Measurements from ENCODE around the gene DCP1A.

DNA sequence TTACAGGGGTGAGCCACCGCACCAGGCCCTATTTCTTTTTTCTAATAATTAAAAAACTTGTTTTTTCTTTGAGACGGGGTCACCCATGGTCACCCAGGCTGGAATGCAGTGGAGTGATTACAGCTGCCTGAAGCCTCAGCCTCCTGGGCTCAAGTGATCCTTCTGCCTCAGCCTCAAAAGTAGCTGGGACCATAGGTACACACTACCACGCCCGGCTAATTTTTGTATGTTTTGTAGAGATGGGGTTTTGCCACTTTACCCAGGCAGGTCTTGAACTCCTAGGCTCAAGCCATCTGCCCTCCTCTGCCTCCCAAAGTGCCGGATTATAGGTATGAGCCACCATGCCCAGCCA, 90.7 kb downstream of the DCP1A start:
- TF ChIP-seq, protein P1, sequence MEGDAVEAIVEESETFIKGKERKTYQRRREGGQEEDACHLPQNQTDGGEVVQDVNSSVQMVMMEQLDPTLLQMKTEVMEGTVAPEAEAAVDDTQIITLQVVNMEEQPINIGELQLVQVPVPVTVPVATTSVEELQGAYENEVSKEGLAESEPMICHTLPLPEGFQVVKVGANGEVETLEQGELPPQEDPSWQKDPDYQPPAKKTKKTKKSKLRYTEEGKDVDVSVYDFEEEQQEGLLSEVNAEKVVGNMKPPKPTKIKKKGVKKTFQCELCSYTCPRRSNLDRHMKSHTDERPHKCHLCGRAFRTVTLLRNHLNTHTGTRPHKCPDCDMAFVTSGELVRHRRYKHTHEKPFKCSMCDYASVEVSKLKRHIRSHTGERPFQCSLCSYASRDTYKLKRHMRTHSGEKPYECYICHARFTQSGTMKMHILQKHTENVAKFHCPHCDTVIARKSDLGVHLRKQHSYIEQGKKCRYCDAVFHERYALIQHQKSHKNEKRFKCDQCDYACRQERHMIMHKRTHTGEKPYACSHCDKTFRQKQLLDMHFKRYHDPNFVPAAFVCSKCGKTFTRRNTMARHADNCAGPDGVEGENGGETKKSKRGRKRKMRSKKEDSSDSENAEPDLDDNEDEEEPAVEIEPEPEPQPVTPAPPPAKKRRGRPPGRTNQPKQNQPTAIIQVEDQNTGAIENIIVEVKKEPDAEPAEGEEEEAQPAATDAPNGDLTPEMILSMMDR (conservative IDR thresholded peaks at IDR 0.05 in 1 of 2, IDR thresholded peaks at IDR 0.05 in 1 of 2; ENCODE audit: extremely low read depth in 1 of 2, insufficient read depth in 1 of 2, low read depth in 1 of 2, low read length in 2 of 2) = no peak
- TF ChIP-seq EZH2 (IDR thresholded peaks at IDR 0.05; ENCODE audit: borderline replicate concordance, low read length) = no peak

Data from mammary epithelial cell (primary cell).